HAP-1 (cell line): Measurements from ENCODE around the gene PLSCR2.
"Not testable (repeated sequence)": the region's sequence is repeated elsewhere in the genome, so short reads cannot be mapped to it uniquely, and the experiment has no call there.

Experiments
- DNase-seq, 2 experiments: peaks; one replicate each; pipeline ENCODE4 v3.0.0-alpha.2; 2016 to 2020; ENCODE audit warnings: low spot score in 2 of 2
- H3K27me3 ChIP-seq: fragments of 250-450 bp; sonication (Bioruptor Pico); 2 replicates; pipeline ENCODE4 v1.5.1; 2020; ENCODE audit warnings: low read depth, mild to moderate bottlenecking, moderate library complexity
- H3K36me3 ChIP-seq: fragments of 250-450 bp; sonication (Bioruptor Pico); replicated peaks from 2 replicates; pipeline ENCODE4 v1.5.1; 2020; ENCODE audit warnings: mild to moderate bottlenecking
- H3K4me1 ChIP-seq: fragments of 250-450 bp; sonication (Bioruptor Pico); 2 replicates; pipeline ENCODE4 v1.5.1; 2020; ENCODE audit warnings: mild to moderate bottlenecking
- H3K4me3 ChIP-seq: fragments of 250-450 bp; sonication (Bioruptor Pico); 2 replicates; pipeline ENCODE4 v1.5.1; 2020; ENCODE audit warnings: mild to moderate bottlenecking, moderate library complexity
- H3K9me3 ChIP-seq: fragments of 250-450 bp; sonication (Bioruptor Pico); 2 replicates; pipeline ENCODE4 v1.5.1; 2020; ENCODE audit warnings: mild to moderate bottlenecking, moderate library complexity
- in situ Hi-C: fragments of 300-500 bp; cut with MboI; formaldehyde crosslinking; loops from 3 replicates; pipeline ENCODE4 v1.14.3; 2020; ENCODE audit warnings: low sequenced_read_pairs, inconsistent platforms, mixed read lengths

The PLSCR2 gene

GRCh38 chr3:146421819-146422759 lies 47.3 kb downstream of the PLSCR2 start:
- Histone ChIP-seq H3K4me1 (no peaks in the 10 kb centered on the region), H3K27me3 (no peaks in the 10 kb centered on the region), H3K9me3 (no peaks in the 10 kb centered on the region), H3K36me3 (no peaks in the 10 kb centered on the region), H3K4me3 (no peak overlapping the region)
- in situ Hi-C loops, result no loop called here
- no peak for DNase-seq

- DNase-seq, result no peak
- Histone ChIP-seq H3K36me3 (no peaks in the 10 kb centered on the region), H3K27me3 (no peaks in the 10 kb centered on the region), H3K4me3 (no peak overlapping the region), H3K4me1 (no peaks in the 10 kb centered on the region), H3K9me3 (no peaks in the 10 kb centered on the region)
- in situ Hi-C loops, result no loop called here
Observed at GRCh38 chr3:146416366-146416765, 53.0 kb downstream of the PLSCR2 start.

GRCh38 chr3:146414010-146414409 lies 55.4 kb downstream of the PLSCR2 start:
- Histone ChIP-seq H3K4me3 (no peak overlapping the region), H3K27me3 (no peaks in the 10 kb centered on the region), H3K4me1 (no peaks in the 10 kb centered on the region), H3K9me3 (no peaks in the 10 kb centered on the region), H3K36me3 (no peaks in the 10 kb centered on the region)
- no peak for DNase-seq
- in situ Hi-C loops, result no loop called here

GRCh38 chr3:146412711-146413110 lies 56.6 kb downstream of the PLSCR2 start:
- H3K27me3 ChIP-seq, in situ Hi-C loops, DNase-seq, H3K4me1 ChIP-seq, H3K36me3 ChIP-seq, H3K9me3 ChIP-seq, H3K4me3 ChIP-seq: not testable (repeated sequence)

- H3K4me3 ChIP-seq, result no peak overlapping the region
- no peaks in the 10 kb centered on the region for H3K9me3 ChIP-seq
- DNase-seq, result no peak
- H3K36me3 ChIP-seq, result no peaks in the 10 kb centered on the region
- in situ Hi-C loops, result no loop called here
- no peaks in the 10 kb centered on the region for H3K27me3 ChIP-seq
- H3K4me1 ChIP-seq, result no peaks in the 10 kb centered on the region
Observed at GRCh38 chr3:146407956-146408355, 61.4 kb downstream of the PLSCR2 start.

GRCh38 chr3:146404436-146404835 lies 64.9 kb downstream of the PLSCR2 start:
- in situ Hi-C loops, result no loop called here
- no peaks in the 10 kb centered on the region for H3K27me3 ChIP-seq
- no peak for DNase-seq
- H3K36me3 ChIP-seq, result no peaks in the 10 kb centered on the region
- H3K4me1 ChIP-seq, result no peaks in the 10 kb centered on the region
- no peaks in the 10 kb centered on the region for H3K9me3 ChIP-seq
- no peak overlapping the region for H3K4me3 ChIP-seq

- Histone ChIP-seq H3K4me3 (no peak overlapping the region), H3K27me3 (no peaks in the 10 kb centered on the region), H3K9me3 (no peaks in the 10 kb centered on the region), H3K4me1 (no peaks in the 10 kb centered on the region), H3K36me3 (no peaks in the 10 kb centered on the region)
- in situ Hi-C loops, result no loop called here
- DNase-seq, result no peak
Observed at GRCh38 chr3:146403792-146404191, 65.6 kb downstream of the PLSCR2 start.

- H3K9me3 ChIP-seq, result no peaks in the 10 kb centered on the region
- H3K4me3 ChIP-seq, result no peak overlapping the region
- no peaks in the 10 kb centered on the region for H3K27me3 ChIP-seq
- DNase-seq, result no peak
- no peaks in the 10 kb centered on the region for H3K36me3 ChIP-seq
- in situ Hi-C loops, result no loop called here
- no peaks in the 10 kb centered on the region for H3K4me1 ChIP-seq
Observed at GRCh38 chr3:146396792-146397191, 72.6 kb downstream of the PLSCR2 start.

GRCh38 chr3:146395164-146395563 lies 74.2 kb downstream of the PLSCR2 start:
- Histone ChIP-seq H3K9me3 (no peaks in the 10 kb centered on the region), H3K36me3 (no peaks in the 10 kb centered on the region), H3K27me3 (no peaks in the 10 kb centered on the region), H3K4me3 (no peak overlapping the region), H3K4me1 (no peaks in the 10 kb centered on the region)
- in situ Hi-C loops, result no loop called here
- no peak for DNase-seq

GRCh38 chr3:146390957-146391356 lies 78.4 kb downstream of the PLSCR2 start:
- no peaks in the 10 kb centered on the region for H3K27me3 ChIP-seq

GRCh38 chr3:146390006-146390772 lies 79.2 kb downstream of the PLSCR2 start:
- Histone ChIP-seq H3K9me3 (no peaks in the 10 kb centered on the region), H3K36me3 (no peaks in the 10 kb centered on the region), H3K4me1 (peaks cover 14% of the 10 kb centered on the region), H3K27me3 (no peaks in the 10 kb centered on the region), H3K4me3 (no peak overlapping the region)
- in situ Hi-C loops, result no loop called here
- DNase-seq, result no peak

More at GRCh38 chr3:146390957-146391356, 78.4 kb downstream of the PLSCR2 start:
- peaks cover 10% of the 10 kb centered on the region for H3K4me1 ChIP-seq
- no peaks in the 10 kb centered on the region for H3K9me3 ChIP-seq
- no peaks in the 10 kb centered on the region for H3K36me3 ChIP-seq
- H3K4me3 ChIP-seq, result no peak overlapping the region
- in situ Hi-C loops, result no loop called here
- DNase-seq, result no peak

GRCh38 chr3:146387566-146387965 lies 81.8 kb downstream of the PLSCR2 start:
- H3K4me3 ChIP-seq, result no peak overlapping the region
- no peaks in the 10 kb centered on the region for H3K9me3 ChIP-seq
- H3K4me1 ChIP-seq, result peaks cover 23% of the 10 kb centered on the region
- in situ Hi-C loops, result no loop called here
- no peaks in the 10 kb centered on the region for H3K36me3 ChIP-seq
- DNase-seq, result no peak
- H3K27me3 ChIP-seq, result no peaks in the 10 kb centered on the region

- in situ Hi-C loops, result no loop called here
- DNase-seq, result no peak
- peaks cover 23% of the 10 kb centered on the region for H3K4me1 ChIP-seq
- H3K9me3 ChIP-seq, result no peaks in the 10 kb centered on the region
- no peaks in the 10 kb centered on the region for H3K36me3 ChIP-seq
- H3K4me3 ChIP-seq, result no peak overlapping the region
- no peaks in the 10 kb centered on the region for H3K27me3 ChIP-seq
Observed at GRCh38 chr3:146386936-146387335, 82.4 kb downstream of the PLSCR2 start.

GRCh38 chr3:146384786-146385185 lies 84.6 kb downstream of the PLSCR2 start:
- peak in 1 of 2 experiments; percentile 62 for DNase-seq
- H3K4me1 ChIP-seq, result peaks cover 23% of the 10 kb centered on the region
- H3K27me3 ChIP-seq, result no peaks in the 10 kb centered on the region
- in situ Hi-C loops, result no loop called here
- no peaks in the 10 kb centered on the region for H3K9me3 ChIP-seq
- H3K4me3 ChIP-seq, result no peak overlapping the region
- no peaks in the 10 kb centered on the region for H3K36me3 ChIP-seq
